HG03442 (cell line): ENCODE results near the gene VWA2.

Experiments
- ATAC-seq: cut with Tn5 transposase; IDR thresholded peaks from one replicate; pipeline ENCODE4 v1.9.1; 2021; ENCODE audit warnings: mild to moderate bottlenecking, moderate library complexity; ENCODE audit not compliant: unreplicated experiment

The VWA2 gene

DNA sequence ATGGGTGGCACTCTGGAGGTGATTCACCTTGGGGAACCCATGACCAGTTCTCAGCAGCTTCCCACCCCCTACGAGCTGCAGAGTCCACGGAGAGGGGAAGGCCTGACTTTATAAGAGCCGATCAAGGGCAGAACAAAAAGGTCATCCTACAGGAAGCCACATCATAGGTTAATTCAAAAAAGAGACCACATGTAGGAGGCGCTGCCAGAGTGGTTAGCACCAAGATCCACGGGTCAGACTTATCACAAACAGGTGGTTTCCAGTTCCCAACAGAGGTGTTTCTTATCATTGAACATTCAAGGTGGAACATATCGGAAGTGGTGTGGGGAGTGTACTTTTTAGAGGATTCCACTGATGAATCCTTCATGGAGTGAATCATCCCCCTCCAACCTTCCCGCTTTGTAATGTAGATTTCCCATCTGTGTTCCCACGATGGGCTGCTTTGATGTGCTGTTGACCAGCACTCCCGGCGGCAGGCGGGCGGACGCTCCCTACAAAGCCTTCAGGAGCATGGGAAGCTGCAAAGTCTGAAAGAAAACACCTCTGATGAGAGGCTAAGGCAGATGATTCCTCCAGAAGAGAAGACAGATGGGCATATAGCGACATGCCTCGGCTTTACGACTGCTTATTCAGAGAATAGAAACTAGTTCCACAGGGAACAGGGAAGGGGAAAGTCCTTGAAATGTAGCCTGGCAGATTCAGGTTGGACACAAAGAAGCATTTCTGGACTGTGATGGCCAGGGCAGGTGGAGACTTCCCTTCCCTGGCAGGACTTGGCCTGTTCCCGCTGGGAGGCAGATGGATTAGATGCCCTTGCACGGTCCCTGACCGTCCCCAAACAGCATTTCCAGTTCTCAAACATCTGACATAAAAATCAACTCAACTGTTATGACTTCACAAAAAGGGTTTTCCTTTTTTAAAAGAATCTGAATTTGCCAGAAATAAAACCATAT lies 98.7 kb downstream of the VWA2 start:
- peak; percentile 70 for ATAC-seq

- no peak for ATAC-seq
These were observed 101.8 kb downstream of the VWA2 start for GRCh38 chr10:114340816-114341215.
